ENCODE measurements around the gene PRPF31. TPM values are rescaled to one million over a fixed set of nuclear protein-coding genes. Genes with fewer than 3 reads are reported as not detected.

Gene PRPF31
- total and polyA plus RNA-seq, 9 of the 15 experiments (the other 6 are each of a cell fraction or from before 2014, with no cell fraction given), result 5.8 to 92.2 (median 69.2) TPM

GRCh38 chr19:54149021-54149812 lies 33.7 kb downstream of the PRPF31 start:
- Histone ChIP-seq H3K36me3 (ENCODE audit: control insufficient read depth, insufficient read depth, low read length) (peaks cover 96% of the 10 kb centered on the region; the same call in 2 of the 3 replicates), H3K9ac (ENCODE audit: insufficient read depth in 1 of 2, low read depth in 2 of 2, low read length in 2 of 2) (0 out of 4 replicates have a peak overlapping the region, but pooled peaks of 1 of the 2 experiments have one; percentile 8), H3K4me2 (ENCODE audit: insufficient read depth, low read length) (no peak overlapping the region), H3K9me1 (ENCODE audit: control insufficient read depth, insufficient read depth, low read length) (no peaks in the 10 kb centered on the region), H3K27me3 (ENCODE audit: control insufficient read depth in 2 of 2, insufficient read depth in 2 of 2, low read length in 2 of 2) (no peaks in the 10 kb centered on the region), H3K79me2 (ENCODE audit: control insufficient read depth, insufficient read depth, low read length) (no peaks in the 10 kb centered on the region), H3K4me3 (no peak overlapping the region), H3K9me3 (replicated peaks; ENCODE audit: control insufficient read depth, insufficient read depth, low read depth, low read length) (no peaks in the 10 kb centered on the region), H2AFZ (ENCODE audit: low read depth, low read length) (no peak overlapping the region), H4K20me1 (replicated peaks; ENCODE audit: control insufficient read depth, insufficient read depth, low read length) (no peaks in the 10 kb centered on the region; the same call in 1 of the 2 replicates), H3K4me1 (replicated peaks in 1 of 2; ENCODE audit: control insufficient read depth in 2 of 2, insufficient read depth in 2 of 2, low read length in 2 of 2) (peaks cover 0 to 10% of the 10 kb centered on the region in 2 experiments; a peak in 1 of 5 replicates), H3K27ac (ENCODE audit: extremely low read depth, low read depth, low read length) (no peak overlapping the region)
- no TSS peak for BruUV-seq (replicated peaks)
- CTCF ChIA-PET (ENCODE audit: low intra/inter-chr PET ratio), result no interaction called here
- 80% methylated on average over 6 of the region's 12 CpGs for WGBS (ENCODE audit: insufficient coverage, low coverage, missing lambda C conversion rate)
- POLR2A ChIA-PET, result interaction anchor here (0.6 to 4.1 kb wide), 4 partner anchors 9 to 62 kb away, joined by 3 to 29 read pairs (median 4); partner anchors contain the start of gene CNOT3
- DNase-seq (ENCODE audit: extremely low read depth in 1 of 4, low spot score in 3 of 4) (no peak), ATAC-seq (no peak), FAIRE-seq (no peak)
- intact Hi-C loops (cut with micrococcal nuclease), result no loop called here
- in situ Hi-C loops (cut with MboI), result no loop called here
- 0 out of 2 replicates have a peak, but pooled peaks have one; percentile 20 for TF ChIP-seq RBFOX2 (IDR thresholded peaks at IDR 0.05; ENCODE audit: low read depth, low read length)
- no peak for TF ChIP-seq JUN (IDR thresholded peaks at IDR 0.05; ENCODE audit: borderline replicate concordance, low read depth, low read length)
- TF ChIP-seq JUN (CRISPR knock-in tag; IDR thresholded peaks at IDR 0.05; ENCODE audit: borderline replicate concordance), result no peak
- no peak for TF ChIP-seq RNF219 (CRISPR knock-in tag; IDR thresholded peaks at IDR 0.05)
